ENCODE measurements around the gene CYTL1. TPM values are rescaled to one million over a fixed set of nuclear protein-coding genes. Genes with fewer than 3 reads are reported as not detected.

Gene CYTL1
- polyA plus RNA-seq, 2 of the 4 experiments (the other 2 are of a cell fraction), result not detected

DNA sequence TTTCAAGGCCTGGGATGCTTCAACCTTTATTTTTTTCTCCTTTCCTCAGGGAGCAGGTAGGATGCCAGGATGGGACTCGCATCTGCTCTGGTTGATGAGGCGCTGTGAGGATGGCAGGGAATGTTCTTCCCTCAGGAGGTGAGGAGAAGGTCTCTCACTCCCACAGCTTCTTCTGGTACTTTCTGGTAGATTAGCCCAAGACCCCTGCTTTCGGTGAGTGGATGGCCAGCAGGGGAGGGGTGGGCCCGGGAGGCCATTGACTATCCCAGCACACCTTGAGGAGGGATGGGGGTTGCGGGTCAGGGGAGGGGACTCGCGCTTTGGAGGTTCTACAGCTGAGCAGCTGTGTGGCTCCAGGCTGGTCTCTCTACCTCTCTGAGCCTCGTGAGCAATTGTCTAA is 14.8 kb downstream of the CYTL1 start:
- POLR2A ChIA-PET, result no interaction called here
- no peak for DNase-seq (ENCODE audit: low read depth in 1 of 2, low spot score in 1 of 2)
- Histone ChIP-seq H3K4me3 (no peak overlapping the region), H3K4me1 (no peaks in the 10 kb centered on the region), H3K27ac (no peak overlapping the region), H3K9me3 (no peaks in the 10 kb centered on the region), H3K4me2 (no peak overlapping the region)
- ATAC-seq, result no peak
- 74% methylated on average over 7 of the region's 8 CpGs for WGBS (ENCODE audit: missing lambda C conversion rate)
- CTCF ChIA-PET, result no interaction called here
- no peak for FAIRE-seq
- TF ChIP-seq, protein P1, sequence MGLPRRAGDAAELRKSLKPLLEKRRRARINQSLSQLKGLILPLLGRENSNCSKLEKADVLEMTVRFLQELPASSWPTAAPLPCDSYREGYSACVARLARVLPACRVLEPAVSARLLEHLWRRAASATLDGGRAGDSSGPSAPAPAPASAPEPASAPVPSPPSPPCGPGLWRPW (IDR thresholded peaks at IDR 0.05), result no peak
- no peak for TF ChIP-seq HEYL (CRISPR knock-in tag; IDR thresholded peaks at IDR 0.05)
- no peak for TF ChIP-seq POLR2A (IDR thresholded peaks at IDR 0.05; ENCODE audit: low read length)
- no peak for TF ChIP-seq JUNB (IDR thresholded peaks at IDR 0.05)
- TF ChIP-seq BHLHE40 (IDR thresholded peaks at IDR 0.05; ENCODE audit: low read depth, low read length), result no peak
- no peak for TF ChIP-seq KDM5A (IDR thresholded peaks at IDR 0.05)
- TF ChIP-seq, protein P2, sequence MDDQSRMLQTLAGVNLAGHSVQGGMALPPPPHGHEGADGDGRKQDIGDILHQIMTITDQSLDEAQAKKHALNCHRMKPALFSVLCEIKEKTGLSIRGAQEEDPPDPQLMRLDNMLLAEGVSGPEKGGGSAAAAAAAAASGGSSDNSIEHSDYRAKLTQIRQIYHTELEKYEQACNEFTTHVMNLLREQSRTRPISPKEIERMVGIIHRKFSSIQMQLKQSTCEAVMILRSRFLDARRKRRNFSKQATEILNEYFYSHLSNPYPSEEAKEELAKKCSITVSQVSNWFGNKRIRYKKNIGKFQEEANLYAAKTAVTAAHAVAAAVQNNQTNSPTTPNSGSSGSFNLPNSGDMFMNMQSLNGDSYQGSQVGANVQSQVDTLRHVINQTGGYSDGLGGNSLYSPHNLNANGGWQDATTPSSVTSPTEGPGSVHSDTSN (IDR thresholded peaks at IDR 0.05), result no peak
- no peak for TF ChIP-seq FOXS1 (CRISPR knock-in tag; IDR thresholded peaks at IDR 0.05)
- no peak for TF ChIP-seq NFE2L2 (conservative IDR thresholded peaks at IDR 0.05; ENCODE audit: low read length)
- TF ChIP-seq GATA3 (IDR thresholded peaks at IDR 0.05; ENCODE audit: borderline replicate concordance), result no peak
- no peak for TF ChIP-seq TFCP2L1 (CRISPR knock-in tag; IDR thresholded peaks at IDR 0.05)
- TF ChIP-seq, protein P3, sequence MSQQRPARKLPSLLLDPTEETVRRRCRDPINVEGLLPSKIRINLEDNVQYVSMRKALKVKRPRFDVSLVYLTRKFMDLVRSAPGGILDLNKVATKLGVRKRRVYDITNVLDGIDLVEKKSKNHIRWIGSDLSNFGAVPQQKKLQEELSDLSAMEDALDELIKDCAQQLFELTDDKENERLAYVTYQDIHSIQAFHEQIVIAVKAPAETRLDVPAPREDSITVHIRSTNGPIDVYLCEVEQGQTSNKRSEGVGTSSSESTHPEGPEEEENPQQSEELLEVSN (IDR thresholded peaks at IDR 0.05; ENCODE audit: borderline replicate concordance, low read depth), result no peak
- no peak for TF ChIP-seq ZSCAN20 (CRISPR knock-in tag; IDR thresholded peaks at IDR 0.05)
- no peak for TF ChIP-seq SREBF2 (IDR thresholded peaks at IDR 0.05)
- TF ChIP-seq, protein P4, sequence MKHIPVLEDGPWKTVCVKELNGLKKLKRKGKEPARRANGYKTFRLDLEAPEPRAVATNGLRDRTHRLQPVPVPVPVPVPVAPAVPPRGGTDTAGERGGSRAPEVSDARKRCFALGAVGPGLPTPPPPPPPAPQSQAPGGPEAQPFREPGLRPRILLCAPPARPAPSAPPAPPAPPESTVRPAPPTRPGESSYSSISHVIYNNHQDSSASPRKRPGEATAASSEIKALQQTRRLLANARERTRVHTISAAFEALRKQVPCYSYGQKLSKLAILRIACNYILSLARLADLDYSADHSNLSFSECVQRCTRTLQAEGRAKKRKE (CRISPR knock-in tag; IDR thresholded peaks at IDR 0.05; ENCODE audit: low read depth), result no peak

DNA sequence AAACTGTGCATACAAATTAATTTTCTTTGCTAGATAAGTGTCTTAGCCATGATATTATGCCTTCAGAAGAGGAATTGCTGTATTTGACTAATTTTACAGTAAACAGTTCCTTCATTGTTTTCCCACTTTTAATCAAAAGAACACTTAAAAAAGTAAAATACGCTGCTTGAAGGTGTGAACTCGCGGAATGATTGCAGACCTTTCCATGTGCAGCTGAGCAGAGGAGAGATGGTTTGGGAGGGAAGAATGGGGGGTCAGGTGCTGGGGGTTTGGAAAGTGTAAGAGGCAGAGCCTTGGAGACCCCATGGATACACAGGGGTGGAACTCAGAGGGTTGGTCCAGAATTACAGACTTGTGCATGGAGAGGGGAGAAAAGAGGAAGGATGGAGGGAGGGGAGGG is 15.3 kb downstream of the CYTL1 start:
- no peak for DNase-seq (ENCODE audit: low read depth in 1 of 2, low spot score in 1 of 2)
- WGBS (ENCODE audit: missing lambda C conversion rate), result 91% methylated on average over 3 of the region's 3 CpGs
- no peak overlapping the region for H3K27ac ChIP-seq
- TF ChIP-seq HOXA7 (CRISPR knock-in tag; IDR thresholded peaks at IDR 0.05) (no peak), JUNB (IDR thresholded peaks at IDR 0.05) (no peak), ZC3H11A (IDR thresholded peaks at IDR 0.05) (no peak), ESRRA (IDR thresholded peaks at IDR 0.05; ENCODE audit: borderline replicate concordance, low read length) (no peak), FOSB (CRISPR knock-in tag; IDR thresholded peaks at IDR 0.05) (no peak), POLR2AphosphoS2 (conservative IDR thresholded peaks at IDR 0.05; ENCODE audit: low read length) (no peak), MAFK (IDR thresholded peaks at IDR 0.05; ENCODE audit: partially characterized antibody) (no peak), NFE2L2 (conservative IDR thresholded peaks at IDR 0.05; ENCODE audit: low read length) (no peak), NPAS2 (CRISPR knock-in tag; IDR thresholded peaks at IDR 0.05; ENCODE audit: borderline replicate concordance) (no peak)
- TF ChIP-seq, protein P5, sequence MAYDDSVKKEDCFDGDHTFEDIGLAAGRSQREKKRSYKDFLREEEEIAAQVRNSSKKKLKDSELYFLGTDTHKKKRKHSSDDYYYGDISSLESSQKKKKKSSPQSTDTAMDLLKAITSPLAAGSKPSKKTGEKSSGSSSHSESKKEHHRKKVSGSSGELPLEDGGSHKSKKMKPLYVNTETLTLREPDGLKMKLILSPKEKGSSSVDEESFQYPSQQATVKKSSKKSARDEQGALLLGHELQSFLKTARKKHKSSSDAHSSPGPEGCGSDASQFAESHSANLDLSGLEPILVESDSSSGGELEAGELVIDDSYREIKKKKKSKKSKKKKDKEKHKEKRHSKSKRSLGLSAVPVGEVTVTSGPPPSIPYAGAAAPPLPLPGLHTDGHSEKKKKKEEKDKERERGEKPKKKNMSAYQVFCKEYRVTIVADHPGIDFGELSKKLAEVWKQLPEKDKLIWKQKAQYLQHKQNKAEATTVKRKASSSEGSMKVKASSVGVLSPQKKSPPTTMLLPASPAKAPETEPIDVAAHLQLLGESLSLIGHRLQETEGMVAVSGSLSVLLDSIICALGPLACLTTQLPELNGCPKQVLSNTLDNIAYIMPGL (CRISPR knock-in tag; IDR thresholded peaks at IDR 0.05; ENCODE audit: borderline replicate concordance), result no peak
- H3K9me3 ChIP-seq, result no peaks in the 10 kb centered on the region
- ChIA-PET POLR2A (no interaction called here), CTCF (interaction anchor here (1.1 to 1.2 kb wide), 2 partner anchors 9 to 12 kb away, joined by 3 to 4 read pairs; no protein-coding TSS in a partner anchor)
- H3K4me1 ChIP-seq, result no peaks in the 10 kb centered on the region
- no peak overlapping the region for H3K4me2 ChIP-seq
- ATAC-seq, result no peak
- no peak for FAIRE-seq
- no peak overlapping the region for H3K4me3 ChIP-seq
